Ascending aorta (tissue), 2 donors: ENCODE measurements around the gene ATP5F1B. TPM values are rescaled to one million over a fixed set of nuclear protein-coding genes. Genes with fewer than 3 reads are reported as not detected.

Source experiments
- DNase-seq, 2 donors: peaks; one replicate each; pipeline ENCODE4 v3.0.0-alpha.2; 2019; ENCODE audit warnings: low spot score in 2 of 2
- H3K27ac ChIP-seq, 2 donors: fragments of 200-600 bp; sonication (generic); one replicate each; pipeline ENCODE4 v1.5.1; 2016 to 2017; ENCODE audit warnings: mild to moderate bottlenecking in 1 of 2
- H3K27me3 ChIP-seq: fragments of 200-600 bp; sonication (generic); one replicate; pipeline ENCODE4 v1.5.1; 2017
- H3K36me3 ChIP-seq, 2 donors: fragments of 200-600 bp; sonication (generic); one replicate each; pipeline ENCODE4 v1.5.1; 2016
- H3K4me1 ChIP-seq, 2 donors: fragments of 200-600 bp; sonication (generic); one replicate each; pipeline ENCODE4 v1.5.1; 2016 to 2017; ENCODE audit warnings: mild to moderate bottlenecking in 1 of 2
- H3K4me3 ChIP-seq, 2 donors: fragments of 200-600 bp; sonication (generic); one replicate each; pipeline ENCODE4 v1.5.1; 2016 to 2017; ENCODE audit warnings: mild to moderate bottlenecking in 1 of 2
- H3K9me3 ChIP-seq, 2 donors: fragments of 200-600 bp; sonication (generic); one replicate each; pipeline ENCODE4 v1.5.1; 2016
- intact Hi-C: fragments of 100-400 bp; cut with DNase I; formaldehyde crosslinking; loops from one replicate; pipeline ENCODE4 v1.15.1; 2023
- total RNA-seq: library from RNA; depleted of rRNA; stranded (reverse); fragments of >200 nt; gene quantifications from one replicate; pipeline ENCODE4 v1.1.0, GENCODE V29; 2016
- TF ChIP-seq, protein P1 (sequence below), 3 experiments: fragments of 200-600 bp in 2 of 3; fragments of 450-650 bp in 1 of 3; sonication (generic) in 2 of 3; IDR thresholded peaks; one replicate each; pipeline ENCODE4 v1.5.1; 2016 to 2019; ENCODE audit warnings: antibody characterized with exemption in 3 of 3, mild to moderate bottlenecking in 1 of 3, moderate library complexity in 1 of 3

Gene ATP5F1B
- total RNA-seq, 1 donor from 2014 or later, result 197 TPM

DNA sequence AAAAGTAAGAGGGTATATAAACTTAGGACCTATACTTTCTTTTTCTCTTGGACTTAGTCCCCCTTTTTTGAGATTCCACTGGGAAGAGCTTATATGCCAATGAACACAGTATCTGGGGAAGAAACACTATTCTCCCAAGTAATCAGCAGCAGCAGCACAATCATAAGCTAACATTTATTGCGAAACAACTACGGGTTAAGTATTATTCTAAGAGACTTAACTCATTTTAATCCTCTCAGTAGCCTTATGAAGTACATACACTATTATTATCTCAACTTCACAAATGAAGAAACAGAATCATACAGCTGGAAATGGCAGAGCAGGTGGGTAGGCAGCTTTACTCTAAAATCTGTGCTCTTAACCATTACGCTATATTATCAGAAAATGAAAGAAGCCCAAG is 43.5 kb downstream of the ATP5F1B start:
- Histone ChIP-seq H3K4me3 (no peak overlapping the region), H3K9me3 (no peaks in the 10 kb centered on the region), H3K36me3 (peaks cover 96 to 98% of the 10 kb centered on the region in 2 donors), H3K27ac (no peak overlapping the region), H3K4me1 (no peaks in the 10 kb centered on the region), H3K27me3 (no peaks in the 10 kb centered on the region)
- intact Hi-C loops, result no loop called here
- no peak for DNase-seq
- TF ChIP-seq, protein P1, sequence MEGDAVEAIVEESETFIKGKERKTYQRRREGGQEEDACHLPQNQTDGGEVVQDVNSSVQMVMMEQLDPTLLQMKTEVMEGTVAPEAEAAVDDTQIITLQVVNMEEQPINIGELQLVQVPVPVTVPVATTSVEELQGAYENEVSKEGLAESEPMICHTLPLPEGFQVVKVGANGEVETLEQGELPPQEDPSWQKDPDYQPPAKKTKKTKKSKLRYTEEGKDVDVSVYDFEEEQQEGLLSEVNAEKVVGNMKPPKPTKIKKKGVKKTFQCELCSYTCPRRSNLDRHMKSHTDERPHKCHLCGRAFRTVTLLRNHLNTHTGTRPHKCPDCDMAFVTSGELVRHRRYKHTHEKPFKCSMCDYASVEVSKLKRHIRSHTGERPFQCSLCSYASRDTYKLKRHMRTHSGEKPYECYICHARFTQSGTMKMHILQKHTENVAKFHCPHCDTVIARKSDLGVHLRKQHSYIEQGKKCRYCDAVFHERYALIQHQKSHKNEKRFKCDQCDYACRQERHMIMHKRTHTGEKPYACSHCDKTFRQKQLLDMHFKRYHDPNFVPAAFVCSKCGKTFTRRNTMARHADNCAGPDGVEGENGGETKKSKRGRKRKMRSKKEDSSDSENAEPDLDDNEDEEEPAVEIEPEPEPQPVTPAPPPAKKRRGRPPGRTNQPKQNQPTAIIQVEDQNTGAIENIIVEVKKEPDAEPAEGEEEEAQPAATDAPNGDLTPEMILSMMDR (IDR thresholded peaks at IDR 0.05), result no peak

DNA sequence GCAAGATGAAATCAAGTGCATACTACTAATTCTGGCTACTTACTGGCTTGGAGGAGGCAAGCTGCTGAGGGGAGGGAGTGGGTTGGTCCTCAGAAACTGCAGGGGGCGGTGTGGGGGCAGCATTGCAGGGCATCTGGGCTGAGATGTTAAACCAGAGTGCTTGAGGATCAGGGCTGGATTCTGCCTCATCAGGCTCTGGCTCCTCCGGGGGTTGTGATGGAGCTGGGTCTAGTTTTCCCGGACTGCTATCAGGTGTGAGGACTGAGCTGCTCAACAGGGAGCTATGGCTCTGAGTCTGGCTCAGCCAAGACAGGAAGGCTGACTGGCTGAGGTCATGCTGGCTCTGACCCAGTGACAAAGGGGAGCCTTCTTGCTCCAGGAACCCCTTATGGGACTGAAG is 44.3 kb downstream of the ATP5F1B start:
- no peak for DNase-seq
- intact Hi-C loops, result no loop called here
- Histone ChIP-seq H3K36me3 (peaks cover 95 to 97% of the 10 kb centered on the region in 2 donors), H3K27me3 (no peaks in the 10 kb centered on the region), H3K9me3 (no peaks in the 10 kb centered on the region), H3K4me3 (no peak overlapping the region), H3K4me1 (no peaks in the 10 kb centered on the region), H3K27ac (no peak overlapping the region)
- TF ChIP-seq, protein P1 (IDR thresholded peaks at IDR 0.05), result no peak

DNA sequence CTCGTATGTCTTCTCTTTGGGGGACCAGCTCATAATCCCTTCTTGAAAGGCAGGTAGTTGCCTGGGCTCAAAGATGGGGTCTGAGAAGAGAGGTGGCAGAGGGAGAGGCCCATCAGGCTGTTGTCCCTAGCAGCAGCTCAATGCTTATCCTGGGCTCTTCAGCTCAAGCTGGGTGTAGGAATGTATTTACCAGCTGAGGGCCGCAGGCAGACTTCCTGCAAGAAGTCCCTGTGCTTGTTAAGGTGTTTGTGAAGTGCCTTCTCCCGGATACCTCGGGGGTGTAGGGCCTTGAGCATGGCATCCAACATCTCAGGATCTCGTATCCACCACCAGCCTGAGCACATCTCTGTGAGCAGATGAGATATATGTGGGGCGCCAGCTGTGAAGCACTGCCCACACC is 45.0 kb downstream of the ATP5F1B start:
- H3K36me3 ChIP-seq, result peaks cover 90 to 95% of the 10 kb centered on the region in 2 donors
- no peaks in the 10 kb centered on the region for H3K4me1 ChIP-seq
- no peaks in the 10 kb centered on the region for H3K27me3 ChIP-seq
- H3K9me3 ChIP-seq, result no peaks in the 10 kb centered on the region
- no peak overlapping the region for H3K4me3 ChIP-seq
- H3K27ac ChIP-seq, result no peak overlapping the region
- no peak for DNase-seq
- intact Hi-C loops, result no loop called here
- TF ChIP-seq, protein P1 (IDR thresholded peaks at IDR 0.05), result no peak

DNA sequence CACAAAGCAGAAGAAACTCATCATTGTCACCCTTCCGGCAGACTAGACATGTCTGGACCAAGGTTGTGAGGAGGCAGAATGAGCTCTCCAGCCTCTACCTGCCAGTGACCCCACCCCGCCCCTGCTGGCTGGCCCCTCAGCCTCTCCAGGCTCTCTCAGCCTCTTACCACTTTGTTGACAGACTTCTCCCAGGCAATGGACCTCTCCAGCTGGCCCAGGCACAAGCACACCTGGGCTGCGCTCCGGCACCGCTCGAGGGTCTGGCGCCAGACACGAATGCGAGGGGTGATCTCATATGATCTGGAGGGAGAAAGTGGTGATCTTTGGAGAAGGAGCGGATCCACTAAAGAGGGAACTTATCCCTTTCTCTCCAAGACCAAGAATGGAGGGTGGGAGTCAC is 46.0 kb downstream of the ATP5F1B start:
- peaks cover 80 to 95% of the 10 kb centered on the region in 2 donors for H3K36me3 ChIP-seq
- no peak for DNase-seq
- H3K9me3 ChIP-seq, result no peaks in the 10 kb centered on the region
- H3K4me1 ChIP-seq, result no peaks in the 10 kb centered on the region
- TF ChIP-seq, protein P1 (IDR thresholded peaks at IDR 0.05), result no peak
- H3K27ac ChIP-seq, result no peak overlapping the region
- intact Hi-C loops, result no loop called here
- no peaks in the 10 kb centered on the region for H3K27me3 ChIP-seq
- no peak overlapping the region for H3K4me3 ChIP-seq

DNA sequence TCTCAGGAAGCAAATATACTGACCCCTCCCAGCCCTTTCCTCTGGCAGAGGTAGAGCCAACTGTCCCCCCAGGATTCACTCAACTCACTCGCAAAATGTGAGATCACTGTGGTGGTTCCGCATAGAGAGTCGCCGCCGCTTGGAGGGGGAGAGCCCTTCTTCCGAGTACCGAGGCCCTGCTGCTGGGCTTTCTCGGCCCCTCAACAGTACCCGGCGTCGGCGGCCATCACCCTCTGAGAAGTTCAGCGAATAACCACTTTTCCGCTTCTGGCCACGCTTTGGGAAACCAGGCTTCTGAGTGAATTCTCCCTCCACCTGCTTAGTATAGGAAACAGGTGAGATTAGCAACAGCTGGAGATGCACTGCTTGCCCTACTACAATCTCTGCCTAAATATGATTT is 46.7 kb downstream of the ATP5F1B start:
- intact Hi-C loops, result no loop called here
- TF ChIP-seq, protein P1 (IDR thresholded peaks at IDR 0.05), result no peak
- no peak overlapping the region for H3K4me3 ChIP-seq

DNA sequence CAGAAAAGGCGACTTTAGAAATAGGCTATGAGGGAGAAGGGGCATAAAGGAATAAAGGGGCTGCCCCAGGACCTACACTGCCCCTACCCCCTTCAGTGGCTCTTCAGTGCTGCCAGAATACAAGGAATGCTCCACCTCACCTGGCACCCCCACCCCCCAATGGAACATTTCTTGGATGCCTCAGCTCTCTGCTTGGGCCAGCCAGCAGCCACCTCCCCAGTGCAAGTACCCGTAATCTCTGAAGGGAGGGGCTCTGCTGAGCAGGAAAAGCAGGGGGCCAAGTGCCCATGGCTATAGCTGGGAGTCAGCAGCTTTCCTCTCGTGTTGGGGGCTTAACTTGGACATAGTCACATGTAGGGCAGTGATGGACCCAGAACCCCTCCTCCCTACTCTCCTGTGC is 49.0 kb downstream of the ATP5F1B start:
- peak overlapping the region; percentile 27 to 36 for H3K27ac ChIP-seq
- no peaks in the 10 kb centered on the region for H3K27me3 ChIP-seq
- intact Hi-C loops, result no loop called here
- TF ChIP-seq, protein P1 (IDR thresholded peaks at IDR 0.05), result no peak
- H3K4me3 ChIP-seq, result no peak overlapping the region
- no peak for DNase-seq
- H3K36me3 ChIP-seq, result peaks cover 50 to 70% of the 10 kb centered on the region in 2 donors
- H3K9me3 ChIP-seq, result no peaks in the 10 kb centered on the region
- H3K4me1 ChIP-seq, result peaks cover 0 to 3% of the 10 kb centered on the region in 2 donors

More for the DNA sequence above, 46.7 kb downstream of the ATP5F1B start:
- Histone ChIP-seq H3K4me1 (peaks cover 0 to 2% of the 10 kb centered on the region in 2 donors), H3K27me3 (no peaks in the 10 kb centered on the region), H3K36me3 (peaks cover 73 to 89% of the 10 kb centered on the region in 2 donors), H3K9me3 (no peaks in the 10 kb centered on the region), H3K27ac (no peak overlapping the region)
- DNase-seq, result no peak
